Loucy (cell line): ENCODE measurements around the gene AP3D1.

Experiments used
- EZH2phosphoT487 ChIP-seq: fragments of 200-600 bp; IDR thresholded peaks from 2 replicates; pipeline ENCODE4 v1.6.1; 2018; ENCODE audit warnings: antibody characterized with exemption, mild to moderate bottlenecking, moderate library complexity, borderline replicate concordance
- TF ChIP-seq, protein P1 (sequence below): fragments of 200-600 bp; sonication (generic); conservative IDR thresholded peaks from 2 replicates; pipeline ENCODE4 v1.5.1; 2014; ENCODE audit warnings: mild to moderate bottlenecking, antibody characterized with exemption, low read length

DNA sequence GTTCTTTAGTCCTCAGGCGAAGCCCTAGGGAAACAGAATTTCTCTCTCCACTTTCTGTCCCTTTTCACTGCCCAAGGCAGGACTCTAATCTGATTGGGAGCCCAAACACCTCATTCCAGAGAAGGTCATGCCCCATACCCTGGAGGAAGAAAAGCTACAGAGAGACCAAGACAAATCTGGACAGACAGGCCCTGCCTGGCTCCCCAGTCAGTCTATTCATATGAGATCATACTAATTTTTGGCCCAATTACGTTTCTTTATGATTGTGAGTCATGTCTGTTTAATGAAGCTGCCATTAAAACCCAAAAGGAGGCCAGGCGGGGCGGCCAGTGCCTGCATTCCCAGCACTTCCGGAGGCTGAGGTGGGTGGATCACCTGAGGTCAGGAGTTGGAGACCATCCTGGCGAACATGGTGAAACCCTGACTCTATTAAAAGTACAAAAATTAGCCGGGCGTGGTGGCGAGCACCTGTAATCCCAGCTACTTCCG, 3.3 kb upstream of the AP3D1 start:
- TF ChIP-seq, protein P1, sequence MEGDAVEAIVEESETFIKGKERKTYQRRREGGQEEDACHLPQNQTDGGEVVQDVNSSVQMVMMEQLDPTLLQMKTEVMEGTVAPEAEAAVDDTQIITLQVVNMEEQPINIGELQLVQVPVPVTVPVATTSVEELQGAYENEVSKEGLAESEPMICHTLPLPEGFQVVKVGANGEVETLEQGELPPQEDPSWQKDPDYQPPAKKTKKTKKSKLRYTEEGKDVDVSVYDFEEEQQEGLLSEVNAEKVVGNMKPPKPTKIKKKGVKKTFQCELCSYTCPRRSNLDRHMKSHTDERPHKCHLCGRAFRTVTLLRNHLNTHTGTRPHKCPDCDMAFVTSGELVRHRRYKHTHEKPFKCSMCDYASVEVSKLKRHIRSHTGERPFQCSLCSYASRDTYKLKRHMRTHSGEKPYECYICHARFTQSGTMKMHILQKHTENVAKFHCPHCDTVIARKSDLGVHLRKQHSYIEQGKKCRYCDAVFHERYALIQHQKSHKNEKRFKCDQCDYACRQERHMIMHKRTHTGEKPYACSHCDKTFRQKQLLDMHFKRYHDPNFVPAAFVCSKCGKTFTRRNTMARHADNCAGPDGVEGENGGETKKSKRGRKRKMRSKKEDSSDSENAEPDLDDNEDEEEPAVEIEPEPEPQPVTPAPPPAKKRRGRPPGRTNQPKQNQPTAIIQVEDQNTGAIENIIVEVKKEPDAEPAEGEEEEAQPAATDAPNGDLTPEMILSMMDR: no peak
- TF ChIP-seq EZH2phosphoT487: no peak
